ENCODE data around the gene DBNL. TPM values are rescaled to one million over a fixed set of nuclear protein-coding genes. Genes with fewer than 3 reads are reported as not detected.

The DBNL gene
- polyA plus RNA-seq, 3 donors: 228 to 321 (median 304) TPM

- Histone ChIP-seq H3K79me2 (ENCODE audit: insufficient read depth, low read length) (no peaks in the 10 kb centered on the region), H3K27me3 (ENCODE audit: control insufficient read depth in 2 of 2, insufficient read depth in 2 of 2, low read length in 2 of 2) (no peaks in the 10 kb centered on the region), H3K9ac (ENCODE audit: insufficient read depth, low read length, poor library complexity, severe bottlenecking) (no peak overlapping the region), H3K27ac (ENCODE audit: low read depth in 1 of 2, low read length in 2 of 2) (no peak overlapping the region), H3K4me3 (replicated peaks in 1 of 3; ENCODE audit: low read depth in 2 of 3, low read length in 3 of 3) (no peak overlapping the region), H3K9me3 (replicated peaks in 1 of 2; ENCODE audit: control insufficient read depth in 1 of 2, insufficient read depth in 1 of 2, low read length in 2 of 2) (no peaks in the 10 kb centered on the region), H3K36me3 (replicated peaks in 1 of 2; ENCODE audit: control insufficient read depth in 1 of 2, insufficient read depth in 2 of 2, low read length in 2 of 2) (no peaks in the 10 kb centered on the region), H3K4me1 (ENCODE audit: control insufficient read depth in 1 of 2, insufficient read depth in 2 of 2, low read length in 2 of 2) (no peaks in the 10 kb centered on the region), H4K20me1 (ENCODE audit: insufficient read depth, low read length) (no peaks in the 10 kb centered on the region), H3K4me2 (replicated peaks; ENCODE audit: extremely low read depth, low read length, poor library complexity, severe bottlenecking) (no peak overlapping the region), H2AFZ (ENCODE audit: insufficient read depth, low read depth, low read length, poor library complexity, severe bottlenecking) (no peak overlapping the region)
- H3K27ac Mint-ChIP-seq: no peak overlapping the region
- TF ChIP-seq CTCF (IDR thresholded peaks at IDR 0.05): no peak
- H3K4me3 Mint-ChIP-seq: no peak overlapping the region
- DNase-seq: no peak
- intact Hi-C loops (cut with micrococcal nuclease): no loop called here
- WGBS (ENCODE audit: insufficient coverage): 94% methylated on average over 8 of the region's 8 CpGs
- H3K27me3 Mint-ChIP-seq (ENCODE audit: low read depth in 3 of 3): peaks cover 0 to 5% (median 3%) of the 10 kb centered on the region in 3 donors
- H3K36me3 Mint-ChIP-seq: no peaks in the 10 kb centered on the region
- H3K4me1 Mint-ChIP-seq: peaks cover 11% of the 10 kb centered on the region
- H3K9me3 Mint-ChIP-seq: peaks cover 0 to 6% (median 0%) of the 10 kb centered on the region in 7 donors
These were observed 51.9 kb downstream of the DBNL start for GRCh38 chr7:44096326-44096881.

DNA sequence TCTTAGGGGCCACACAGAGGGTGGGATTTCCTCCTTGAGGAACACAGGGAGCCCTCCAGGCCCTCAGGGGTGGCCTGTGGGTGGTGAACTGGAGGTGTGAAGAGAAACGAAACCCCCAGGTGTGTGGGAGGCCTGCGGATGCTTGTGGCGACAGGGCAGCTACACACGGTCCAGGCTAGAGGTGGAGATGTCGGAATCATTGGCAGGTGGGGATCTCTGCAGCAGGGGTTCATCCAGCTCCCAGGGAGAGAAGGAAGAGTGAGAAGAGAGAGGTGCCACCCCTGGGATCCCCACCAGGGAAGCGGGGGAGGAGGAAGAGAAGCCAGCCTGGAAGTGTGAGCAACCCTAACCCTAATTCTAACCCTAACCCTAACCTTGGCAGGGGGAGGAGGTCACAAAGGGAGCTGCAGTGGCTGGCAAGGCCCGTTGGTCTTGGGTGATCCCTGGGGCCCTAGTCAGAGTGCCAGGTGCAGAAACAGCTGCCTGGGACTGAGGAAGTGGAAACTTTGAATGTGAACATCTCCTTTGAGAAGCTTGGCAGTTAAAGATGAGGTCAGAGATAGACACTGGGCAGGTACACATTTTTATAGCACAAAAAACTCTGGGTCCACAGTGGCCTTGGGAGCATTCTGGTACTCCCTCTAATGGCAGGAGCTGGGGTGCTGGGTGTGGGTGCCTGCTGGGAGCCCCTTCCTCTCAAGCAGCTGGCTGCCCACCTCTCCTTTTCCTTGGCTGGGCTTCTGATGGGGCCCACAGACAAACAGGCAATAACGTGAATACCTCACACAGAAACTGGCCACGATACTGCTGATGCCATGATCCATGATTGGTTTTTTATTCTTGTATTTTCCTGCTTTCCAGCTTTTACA is 52.8 kb downstream of the DBNL start:
- H3K36me3 ChIP-seq (replicated peaks in 1 of 2; ENCODE audit: control insufficient read depth in 1 of 2, insufficient read depth in 2 of 2, low read length in 2 of 2): no peaks in the 10 kb centered on the region
- no peak overlapping the region for H3K27ac ChIP-seq (ENCODE audit: low read depth in 1 of 2, low read length in 2 of 2)
- no peak overlapping the region for H3K4me2 ChIP-seq (replicated peaks; ENCODE audit: extremely low read depth, low read length, poor library complexity, severe bottlenecking)
- intact Hi-C loops (cut with micrococcal nuclease): no loop called here
- H3K79me2 ChIP-seq (ENCODE audit: insufficient read depth, low read length): no peaks in the 10 kb centered on the region
- no peaks in the 10 kb centered on the region for H4K20me1 ChIP-seq (ENCODE audit: insufficient read depth, low read length)
- no peak overlapping the region for H2AFZ ChIP-seq (ENCODE audit: insufficient read depth, low read depth, low read length, poor library complexity, severe bottlenecking)
- no peak overlapping the region for H3K4me3 ChIP-seq (replicated peaks in 1 of 3; ENCODE audit: low read depth in 2 of 3, low read length in 3 of 3)
- no peak for DNase-seq
- H3K27me3 ChIP-seq (ENCODE audit: control insufficient read depth in 2 of 2, insufficient read depth in 2 of 2, low read length in 2 of 2): peaks cover 0 to under 1% of the 10 kb centered on the region in 2 donors
- Mint-ChIP-seq H3K9me3 (peaks cover 0 to 6% (median 0%) of the 10 kb centered on the region in 7 donors), H3K27ac (peak overlapping the region in 1 of 7 donors; percentile 48), H3K27me3 (ENCODE audit: low read depth in 3 of 3) (peaks cover 4 to 7% (median 6%) of the 10 kb centered on the region in 3 donors), H3K36me3 (no peaks in the 10 kb centered on the region), H3K4me1 (peaks cover 11% of the 10 kb centered on the region), H3K4me3 (no peak overlapping the region)
- WGBS (ENCODE audit: insufficient coverage): 87% methylated on average over 5 of the region's 9 CpGs
- TF ChIP-seq CTCF (IDR thresholded peaks at IDR 0.05): no peak
- H3K9ac ChIP-seq (ENCODE audit: insufficient read depth, low read length, poor library complexity, severe bottlenecking): no peak overlapping the region
- H3K4me1 ChIP-seq (ENCODE audit: control insufficient read depth in 1 of 2, insufficient read depth in 2 of 2, low read length in 2 of 2): no peaks in the 10 kb centered on the region
- no peaks in the 10 kb centered on the region for H3K9me3 ChIP-seq (replicated peaks in 1 of 2; ENCODE audit: control insufficient read depth in 1 of 2, insufficient read depth in 1 of 2, low read length in 2 of 2)
